GM12864 (cell line): ENCODE measurements around the gene TRIM65.
"Not testable (repeated sequence)": the region's sequence is repeated elsewhere in the genome, so short reads cannot be mapped to it uniquely, and the experiment has no call there.

Source experiments
- DNase-seq: peaks from one replicate; pipeline ENCODE4 v3.0.0-alpha.2; 2011; ENCODE audit warnings: low read depth
- H3K4me3 ChIP-seq: 2 replicates; pipeline ENCODE4 v1.5.1; 2011; ENCODE audit warnings: mild to moderate bottlenecking, low read depth, low read length, control low read depth
- CTCF ChIP-seq: IDR thresholded peaks from 2 replicates; pipeline ENCODE4 v1.5.1; 2011; ENCODE audit warnings: low read depth, mild to moderate bottlenecking, moderate library complexity, low read length, control low read depth, inconsistent platforms; ENCODE audit errors: missing control alignments

The TRIM65 gene

GRCh38 chr17:75891022-75891604 is 5.6 kb downstream of the TRIM65 start:
- no peak for DNase-seq
- H3K4me3 ChIP-seq, result no peak overlapping the region
- TF ChIP-seq CTCF, result no peak

GRCh38 chr17:75889454-75889853 is 7.3 kb downstream of the TRIM65 start:
- DNase-seq, result no peak
- no peak for TF ChIP-seq CTCF

GRCh38 chr17:75888484-75888883 is 8.3 kb downstream of the TRIM65 start:
- no peak overlapping the region for H3K4me3 ChIP-seq
- no peak for TF ChIP-seq CTCF
- no peak for DNase-seq

More at GRCh38 chr17:75889454-75889853, 7.3 kb downstream of the TRIM65 start:
- no peak overlapping the region for H3K4me3 ChIP-seq

GRCh38 chr17:75885860-75886259 is 10.9 kb downstream of the TRIM65 start:
- H3K4me3 ChIP-seq, DNase-seq: not testable (repeated sequence)

GRCh38 chr17:75885431-75885830 is 11.3 kb downstream of the TRIM65 start:
- no peak for TF ChIP-seq CTCF
- DNase-seq, result no peak
- no peak overlapping the region for H3K4me3 ChIP-seq

GRCh38 chr17:75881678-75882454 is 14.9 kb downstream of the TRIM65 start:
- no peak for DNase-seq
- no peak overlapping the region for H3K4me3 ChIP-seq
- no peak for TF ChIP-seq CTCF

GRCh38 chr17:75880266-75880665 is 16.5 kb downstream of the TRIM65 start:
- no peak for DNase-seq
- no peak overlapping the region for H3K4me3 ChIP-seq
- no peak for TF ChIP-seq CTCF
